Testis (tissue), 2 donors: ENCODE data around the gene ZFAND2B.

Experiments used
- POLR2A ChIP-seq: fragments of 450-650 bp; IDR thresholded peaks from one replicate; pipeline ENCODE4 v1.6.1; 2017; ENCODE audit warnings: antibody characterized with exemption, mild to moderate bottlenecking, moderate library complexity
- TF ChIP-seq, protein P1 (sequence below), 3 experiments: fragments of 450-650 bp in 2 of 3; fragments of 200-600 bp in 1 of 3; sonication (generic) in 1 of 3; IDR thresholded peaks; one replicate each; pipeline ENCODE4 v1.5.1; 2016 to 2019; ENCODE audit warnings: antibody characterized with exemption in 3 of 3, mild to moderate bottlenecking in 2 of 3, moderate library complexity in 1 of 3

DNA sequence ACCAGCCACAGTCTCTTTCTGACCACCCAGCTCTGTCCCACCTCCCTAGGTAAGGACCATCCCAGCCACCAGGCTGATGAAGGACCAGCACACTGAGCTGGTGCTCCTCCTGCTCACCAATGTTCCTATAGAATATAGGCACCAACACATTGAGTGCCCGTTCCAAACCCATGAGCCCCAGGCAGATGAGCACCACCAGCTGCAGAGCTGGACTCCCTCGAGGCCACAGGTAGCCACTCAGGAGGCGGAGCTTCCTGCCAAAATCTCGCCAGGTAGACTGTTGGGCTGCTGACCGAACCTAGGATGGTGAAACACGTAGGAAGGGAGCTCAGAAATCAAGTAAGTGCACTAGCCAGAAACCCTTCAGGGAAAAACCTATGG, 9.9 kb downstream of the ZFAND2B start:
- TF ChIP-seq POLR2A: no peak
- TF ChIP-seq, protein P1, sequence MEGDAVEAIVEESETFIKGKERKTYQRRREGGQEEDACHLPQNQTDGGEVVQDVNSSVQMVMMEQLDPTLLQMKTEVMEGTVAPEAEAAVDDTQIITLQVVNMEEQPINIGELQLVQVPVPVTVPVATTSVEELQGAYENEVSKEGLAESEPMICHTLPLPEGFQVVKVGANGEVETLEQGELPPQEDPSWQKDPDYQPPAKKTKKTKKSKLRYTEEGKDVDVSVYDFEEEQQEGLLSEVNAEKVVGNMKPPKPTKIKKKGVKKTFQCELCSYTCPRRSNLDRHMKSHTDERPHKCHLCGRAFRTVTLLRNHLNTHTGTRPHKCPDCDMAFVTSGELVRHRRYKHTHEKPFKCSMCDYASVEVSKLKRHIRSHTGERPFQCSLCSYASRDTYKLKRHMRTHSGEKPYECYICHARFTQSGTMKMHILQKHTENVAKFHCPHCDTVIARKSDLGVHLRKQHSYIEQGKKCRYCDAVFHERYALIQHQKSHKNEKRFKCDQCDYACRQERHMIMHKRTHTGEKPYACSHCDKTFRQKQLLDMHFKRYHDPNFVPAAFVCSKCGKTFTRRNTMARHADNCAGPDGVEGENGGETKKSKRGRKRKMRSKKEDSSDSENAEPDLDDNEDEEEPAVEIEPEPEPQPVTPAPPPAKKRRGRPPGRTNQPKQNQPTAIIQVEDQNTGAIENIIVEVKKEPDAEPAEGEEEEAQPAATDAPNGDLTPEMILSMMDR (IDR thresholded peaks at IDR 0.05): no peak
